HCT116 (cell line): ENCODE measurements around the gene LIN7C.

Source experiments
- CEBPB ChIP-seq: IDR thresholded peaks from 2 replicates; pipeline ENCODE4 v1.6.1; 2012; ENCODE audit warnings: low read depth
- EZH2 ChIP-seq: fragments of 200-600 bp; sonication (generic); IDR thresholded peaks from 2 replicates; pipeline ENCODE4 v1.6.1; 2017; ENCODE audit warnings: antibody characterized with exemption, mixed run types
- TCF7L2 ChIP-seq: IDR thresholded peaks from 2 replicates; pipeline ENCODE4 v1.7.0; 2011; ENCODE audit warnings: borderline replicate concordance, inconsistent platforms; ENCODE audit not compliant: insufficient read depth, insufficient read length; ENCODE audit errors: extremely low read depth
- ZBTB33 ChIP-seq: IDR thresholded peaks from 2 replicates; pipeline ENCODE4 v1.6.1; 2011; ENCODE audit warnings: mild to moderate bottlenecking, low read length, moderate library complexity; ENCODE audit not compliant: insufficient replicate concordance; ENCODE audit errors: extremely low read depth
- TF ChIP-seq, protein P1 (sequence below), 3 experiments: fragments of 200-600 bp in 1 of 3; sonication (generic) in 1 of 3; IDR thresholded peaks in 2 of 3; conservative IDR thresholded peaks in 1 of 3; 2 replicates each; pipeline ENCODE4 v1.5.1; 2012 to 2017; ENCODE audit warnings: low read depth in 2 of 3, low read length in 2 of 3, antibody characterized with exemption in 1 of 3, borderline replicate concordance in 1 of 3, control low read depth in 1 of 3, mild to moderate bottlenecking in 1 of 3, mixed read lengths in 1 of 3, mixed run types in 1 of 3, moderate library complexity in 1 of 3; ENCODE audit not compliant: insufficient read depth in 1 of 3

GRCh38 chr11:27512238-27512637 lies 5.7 kb upstream of the LIN7C start:
- TF ChIP-seq TCF7L2: no peak
- no peak for TF ChIP-seq ZBTB33
- no peak for TF ChIP-seq EZH2
- TF ChIP-seq, protein P1, sequence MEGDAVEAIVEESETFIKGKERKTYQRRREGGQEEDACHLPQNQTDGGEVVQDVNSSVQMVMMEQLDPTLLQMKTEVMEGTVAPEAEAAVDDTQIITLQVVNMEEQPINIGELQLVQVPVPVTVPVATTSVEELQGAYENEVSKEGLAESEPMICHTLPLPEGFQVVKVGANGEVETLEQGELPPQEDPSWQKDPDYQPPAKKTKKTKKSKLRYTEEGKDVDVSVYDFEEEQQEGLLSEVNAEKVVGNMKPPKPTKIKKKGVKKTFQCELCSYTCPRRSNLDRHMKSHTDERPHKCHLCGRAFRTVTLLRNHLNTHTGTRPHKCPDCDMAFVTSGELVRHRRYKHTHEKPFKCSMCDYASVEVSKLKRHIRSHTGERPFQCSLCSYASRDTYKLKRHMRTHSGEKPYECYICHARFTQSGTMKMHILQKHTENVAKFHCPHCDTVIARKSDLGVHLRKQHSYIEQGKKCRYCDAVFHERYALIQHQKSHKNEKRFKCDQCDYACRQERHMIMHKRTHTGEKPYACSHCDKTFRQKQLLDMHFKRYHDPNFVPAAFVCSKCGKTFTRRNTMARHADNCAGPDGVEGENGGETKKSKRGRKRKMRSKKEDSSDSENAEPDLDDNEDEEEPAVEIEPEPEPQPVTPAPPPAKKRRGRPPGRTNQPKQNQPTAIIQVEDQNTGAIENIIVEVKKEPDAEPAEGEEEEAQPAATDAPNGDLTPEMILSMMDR (IDR thresholded peaks at IDR 0.05 in 2 of 3, conservative IDR thresholded peaks at IDR 0.05 in 1 of 3; ENCODE audit: borderline replicate concordance in 1 of 3, insufficient read depth in 1 of 3, low read depth in 2 of 3, low read length in 2 of 3): no peak
- no peak for TF ChIP-seq CEBPB
